OCI-LY3 (cell line): Measurements from ENCODE around the gene PLPP7.

Experiments used
- CTCF ChIP-seq: fragments of 200-600, 300-600 bp; sonication (generic); IDR thresholded peaks from 2 replicates; pipeline ENCODE4 v1.5.1; 2014; ENCODE audit warnings: antibody characterized with exemption, low read length, low read depth
- EZH2phosphoT487 ChIP-seq: fragments of 200-600 bp; shearing (Covaris generic); IDR thresholded peaks from 2 replicates; pipeline ENCODE4 v1.6.1; 2018; ENCODE audit warnings: antibody characterized with exemption, mixed run types, low read depth

GRCh38 chr9:131282688-131283422 is 6.7 kb upstream of the PLPP7 start:
- TF ChIP-seq CTCF (no peak), EZH2phosphoT487 (no peak)
